A549 (cell line): ENCODE data around the gene UGT1A3. TPM values are rescaled to one million over a fixed set of nuclear protein-coding genes. Genes with fewer than 3 reads are reported as not detected.

Source experiments
- ATAC-seq, 2 experiments: fragments of 200-7000 bp in 1 of 2; fragments of >200 bp in 1 of 2; cut with Nextera tagmentation in 1 of 2; cut with Tn5 transposase in 1 of 2; 3 replicates each; pipeline versions ENCODE4 v1.8.0 to v1.9.1; 2018 to 2020; ENCODE audit warnings: mild to moderate bottlenecking in 1 of 2, moderate library complexity in 1 of 2
- CTCF ChIA-PET: fragments of 300-600 bp; sonication (Branson Sonifier 250); formaldehyde crosslinking; extraction: SDS; loops from one replicate; lab custom pipeline; 2021; ENCODE audit warnings: antibody characterized with exemption, inconsistent platforms; lab: Yijun Ruan, JAX
- POLR2A ChIA-PET: fragments of 350-600 bp; formaldehyde crosslinking; extraction: SDS; loops from one replicate; lab custom pipeline; 2021; ENCODE audit warnings: antibody characterized with exemption, inconsistent platforms; lab: Yijun Ruan, JAX
- DNase-seq, 2 experiments: peaks; one replicate each; pipeline versions ENCODE4 v3.0.0 to v3.0.0-alpha.2; 2011 to 2016; ENCODE audit warnings: low read depth in 1 of 2, low spot score in 1 of 2
- FAIRE-seq: peaks from 2 replicates; lab custom pipeline; 2011; peaks lifted over from hg19 to GRCh38; lab: Jason Lieb, UNC
- H3K27ac ChIP-seq, 2 experiments: fragments of >200 bp; sonication (Bioruptor Twin); formaldehyde crosslinking; 3 replicates each; pipeline ENCODE4 v1.5.1; 2016 to 2017
- H3K4me1 ChIP-seq: fragments of >200 bp; sonication (Bioruptor Twin); formaldehyde crosslinking; 3 replicates; pipeline ENCODE4 v1.6.1; 2016
- H3K4me2 ChIP-seq: fragments of >200 bp; sonication (Bioruptor Twin); formaldehyde crosslinking; 3 replicates; pipeline ENCODE4 v1.6.1; 2016
- H3K4me3 ChIP-seq: fragments of >200 bp; sonication (Bioruptor Twin); formaldehyde crosslinking; 3 replicates; pipeline ENCODE4 v1.5.1; 2016
- H3K9me3 ChIP-seq: fragments of >200 bp; sonication (Bioruptor Twin); formaldehyde crosslinking; 3 replicates; pipeline ENCODE4 v1.6.1; 2016
- BHLHE40 ChIP-seq: IDR thresholded peaks from 2 replicates; pipeline ENCODE4 v1.6.1; 2012; ENCODE audit warnings: low read depth, low read length, inconsistent platforms
- CHD2 ChIP-seq: fragments of 150-350 bp; IDR thresholded peaks from 2 replicates; pipeline ENCODE4 v1.6.1; 2014; ENCODE audit warnings: low read length; ENCODE audit not compliant: partially characterized antibody
- ESRRA ChIP-seq: fragments of 150-350 bp; IDR thresholded peaks from 2 replicates; pipeline ENCODE4 v1.6.1; 2014; ENCODE audit warnings: mild to moderate bottlenecking, low read length, borderline replicate concordance
- FOSB ChIP-seq: fragments of 250-450 bp; sonication (Bioruptor Pico); IDR thresholded peaks from 2 replicates; pipeline ENCODE4 v1.5.0; 2020; ENCODE audit warnings: mild to moderate bottlenecking, moderate library complexity
- HEYL ChIP-seq: fragments of 250-450 bp; sonication (Bioruptor Pico); IDR thresholded peaks from 2 replicates; pipeline ENCODE4 v1.8.0; 2021; ENCODE audit warnings: mild to moderate bottlenecking, moderate library complexity
- HOXA7 ChIP-seq: fragments of 250-450 bp; sonication (Bioruptor Pico); IDR thresholded peaks from 2 replicates; pipeline ENCODE4 v1.5.0; 2020; ENCODE audit warnings: mild to moderate bottlenecking, moderate library complexity
- HOXB5 ChIP-seq: fragments of 250-450 bp; sonication (Bioruptor Pico); IDR thresholded peaks from 2 replicates; pipeline ENCODE4 v1.5.0; 2020; ENCODE audit warnings: mild to moderate bottlenecking, moderate library complexity
- JUNB ChIP-seq: fragments of >200 bp; sonication (Bioruptor Twin); formaldehyde crosslinking; IDR thresholded peaks from 2 replicates; pipeline ENCODE4 v1.6.1; 2016
- KDM1A ChIP-seq: fragments of 200-600 bp; sonication (generic); IDR thresholded peaks from 2 replicates; pipeline ENCODE4 v1.6.1; 2016; ENCODE audit warnings: low read depth, mild to moderate bottlenecking
- KDM5A ChIP-seq: fragments of 200-600 bp; sonication (generic); IDR thresholded peaks from 2 replicates; pipeline ENCODE4 v1.6.1; 2016; ENCODE audit warnings: antibody characterized with exemption, mild to moderate bottlenecking
- NFE2L2 ChIP-seq: fragments of 150-350 bp; conservative IDR thresholded peaks from 2 replicates; pipeline ENCODE4 v1.6.1; 2014; ENCODE audit warnings: low read length
- NR3C1 ChIP-seq: fragments of >200 bp; sonication (Bioruptor Twin); formaldehyde crosslinking; IDR thresholded peaks from 3 replicates; pipeline ENCODE4 v1.6.1; 2017
- POLR2AphosphoS2 ChIP-seq: conservative IDR thresholded peaks from 2 replicates; pipeline ENCODE4 v1.6.1; 2012; ENCODE audit warnings: low read length, improper control_type of control experiment, inconsistent platforms
- RAD21 ChIP-seq, 2 experiments: fragments of >200 bp in 1 of 2; sonication (Bioruptor Twin) in 1 of 2; formaldehyde crosslinking in 1 of 2; IDR thresholded peaks in 1 of 2; conservative IDR thresholded peaks in 1 of 2; 2 replicates in 1 of 2; 3 replicates in 1 of 2; pipeline ENCODE4 v1.6.1; 2012 to 2018; ENCODE audit warnings: inconsistent platforms in 1 of 2
- RCOR1 ChIP-seq: fragments of 150-350 bp; IDR thresholded peaks from 2 replicates; pipeline ENCODE4 v1.6.1; 2014; ENCODE audit warnings: antibody characterized with exemption, low read length, low read depth
- RNF2 ChIP-seq: fragments of 200-600 bp; sonication (generic); IDR thresholded peaks from 2 replicates; pipeline ENCODE4 v1.6.1; 2016; ENCODE audit warnings: low read depth, mild to moderate bottlenecking, antibody characterized with exemption, moderate library complexity, borderline replicate concordance
- ZC3H11A ChIP-seq: fragments of 450-650 bp; IDR thresholded peaks from 2 replicates; pipeline ENCODE4 v1.6.1; 2014; ENCODE audit warnings: antibody characterized with exemption, mild to moderate bottlenecking
- WGBS: methylation state at CpG from one replicate; pipeline ENCODE4 v1.1.6; 2017; ENCODE audit errors: missing lambda C conversion rate; 5-methylcytosine and 5-hydroxymethylcytosine counted together
- polyA plus RNA-seq, 4 experiments: library from polyadenylated mRNA; depleted of rRNA in 3 of 4; stranded (reverse); fragments of >200 nt; fragmentation: RNase III in 1 of 4; extraction: RNeasy Plus Mini Kit Qiagen cat#74134 plus additional on column Dnase treatment in 1 of 4; gene quantifications; 2 replicates in 3 of 4; 3 replicates in 1 of 4; pipeline ENCODE4 v1.2.3, GENCODE V29; 2011 to 2017
- TF ChIP-seq, protein P1 (sequence below): fragments of 250-450 bp; sonication (Bioruptor Pico); IDR thresholded peaks from 2 replicates; pipeline ENCODE4 v1.5.0; 2020; ENCODE audit warnings: low read depth, mild to moderate bottlenecking, moderate library complexity
- TF ChIP-seq, protein P2 (sequence below): fragments of 250-450 bp; sonication (Bioruptor Pico); IDR thresholded peaks from 2 replicates; pipeline ENCODE4 v1.5.0; 2021; ENCODE audit warnings: mild to moderate bottlenecking, moderate library complexity, borderline replicate concordance
- TF ChIP-seq, protein P3 (sequence below): fragments of >200 bp; sonication (Bioruptor Twin); formaldehyde crosslinking; IDR thresholded peaks from 2 replicates; pipeline ENCODE4 v1.6.1; 2016
- TF ChIP-seq, protein P4 (sequence below): IDR thresholded peaks from 2 replicates; pipeline ENCODE4 v1.6.1; 2012
- TF ChIP-seq, protein P5 (sequence below): IDR thresholded peaks from 2 replicates; pipeline ENCODE4 v1.6.1; 2012; ENCODE audit warnings: low read depth, borderline replicate concordance
- TF ChIP-seq, protein P6 (sequence below): IDR thresholded peaks from 2 replicates; pipeline ENCODE4 v1.6.1; 2012
- TF ChIP-seq, protein P7 (sequence below): fragments of 200-600 bp; sonication (generic); IDR thresholded peaks from 2 replicates; pipeline ENCODE4 v1.6.1; 2016; ENCODE audit warnings: antibody characterized with exemption, mild to moderate bottlenecking, moderate library complexity

UGT1A3 gene
- polyA plus RNA-seq, 2 of the 4 experiments (the other 2 are of a cell fraction): 0.23 to 0.39 TPM

DNA sequence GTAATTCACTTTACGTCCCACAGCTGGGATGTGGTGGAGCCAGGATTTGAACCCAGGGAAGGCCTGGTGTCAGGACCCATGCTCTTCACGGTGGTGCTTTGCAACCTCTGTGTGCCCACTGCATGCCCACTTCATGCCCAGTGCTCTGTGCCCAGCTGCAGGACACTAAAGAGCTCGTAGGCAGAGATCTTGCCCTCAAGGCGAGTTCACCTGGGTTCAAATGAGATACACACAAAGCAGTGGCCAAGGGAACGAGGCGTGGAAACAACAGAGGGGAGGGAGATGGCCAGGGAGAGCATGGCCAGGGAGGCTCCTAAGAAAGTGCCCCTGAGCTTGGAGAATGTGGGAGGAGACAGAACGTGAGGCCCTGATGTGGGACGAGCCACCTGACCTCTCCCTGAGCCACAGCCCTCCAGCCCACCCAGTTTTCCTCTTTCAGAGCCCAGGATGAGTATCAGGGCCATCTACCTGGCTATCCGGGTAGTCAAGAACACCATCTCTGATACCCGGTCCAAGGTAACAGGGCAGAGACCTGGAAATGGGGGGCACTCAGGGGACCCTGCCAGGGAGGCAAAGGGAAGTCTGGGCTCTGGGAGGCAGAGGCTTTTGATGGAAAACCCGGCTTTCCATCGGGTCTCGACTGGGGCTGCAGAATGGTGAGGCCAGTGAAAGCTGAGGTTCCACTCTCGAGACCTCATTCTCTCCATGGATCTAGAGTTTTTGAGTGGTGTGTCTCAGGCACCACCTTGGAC lies 69.7 kb downstream of the UGT1A3 start:
- H3K4me3 ChIP-seq: no peak overlapping the region
- peaks cover 8% of the 10 kb centered on the region for H3K4me1 ChIP-seq
- FAIRE-seq (no peak), ATAC-seq (no peak), DNase-seq (no peak)
- CTCF ChIA-PET: interaction anchor here (0.6 to 0.8 kb wide), 2 partner anchors 34 to 456 kb away, joined by 4 read pairs; no protein-coding TSS in a partner anchor
- no peak for TF ChIP-seq HEYL
- no peak for TF ChIP-seq RAD21 (conservative IDR thresholded peaks at IDR 0.05 in 1 of 2, IDR thresholded peaks at IDR 0.05 in 1 of 2)
- no peak for TF ChIP-seq RCOR1
- TF ChIP-seq HOXA7 (CRISPR knock-in tag): no peak
- TF ChIP-seq, protein P1, sequence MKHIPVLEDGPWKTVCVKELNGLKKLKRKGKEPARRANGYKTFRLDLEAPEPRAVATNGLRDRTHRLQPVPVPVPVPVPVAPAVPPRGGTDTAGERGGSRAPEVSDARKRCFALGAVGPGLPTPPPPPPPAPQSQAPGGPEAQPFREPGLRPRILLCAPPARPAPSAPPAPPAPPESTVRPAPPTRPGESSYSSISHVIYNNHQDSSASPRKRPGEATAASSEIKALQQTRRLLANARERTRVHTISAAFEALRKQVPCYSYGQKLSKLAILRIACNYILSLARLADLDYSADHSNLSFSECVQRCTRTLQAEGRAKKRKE (CRISPR knock-in tag): no peak
- TF ChIP-seq, protein P2, sequence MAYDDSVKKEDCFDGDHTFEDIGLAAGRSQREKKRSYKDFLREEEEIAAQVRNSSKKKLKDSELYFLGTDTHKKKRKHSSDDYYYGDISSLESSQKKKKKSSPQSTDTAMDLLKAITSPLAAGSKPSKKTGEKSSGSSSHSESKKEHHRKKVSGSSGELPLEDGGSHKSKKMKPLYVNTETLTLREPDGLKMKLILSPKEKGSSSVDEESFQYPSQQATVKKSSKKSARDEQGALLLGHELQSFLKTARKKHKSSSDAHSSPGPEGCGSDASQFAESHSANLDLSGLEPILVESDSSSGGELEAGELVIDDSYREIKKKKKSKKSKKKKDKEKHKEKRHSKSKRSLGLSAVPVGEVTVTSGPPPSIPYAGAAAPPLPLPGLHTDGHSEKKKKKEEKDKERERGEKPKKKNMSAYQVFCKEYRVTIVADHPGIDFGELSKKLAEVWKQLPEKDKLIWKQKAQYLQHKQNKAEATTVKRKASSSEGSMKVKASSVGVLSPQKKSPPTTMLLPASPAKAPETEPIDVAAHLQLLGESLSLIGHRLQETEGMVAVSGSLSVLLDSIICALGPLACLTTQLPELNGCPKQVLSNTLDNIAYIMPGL (CRISPR knock-in tag): no peak
- TF ChIP-seq RNF2: no peak
- no peak for TF ChIP-seq POLR2AphosphoS2
- TF ChIP-seq, protein P3, sequence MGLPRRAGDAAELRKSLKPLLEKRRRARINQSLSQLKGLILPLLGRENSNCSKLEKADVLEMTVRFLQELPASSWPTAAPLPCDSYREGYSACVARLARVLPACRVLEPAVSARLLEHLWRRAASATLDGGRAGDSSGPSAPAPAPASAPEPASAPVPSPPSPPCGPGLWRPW: no peak
- TF ChIP-seq JUNB: no peak
- TF ChIP-seq, protein P4, sequence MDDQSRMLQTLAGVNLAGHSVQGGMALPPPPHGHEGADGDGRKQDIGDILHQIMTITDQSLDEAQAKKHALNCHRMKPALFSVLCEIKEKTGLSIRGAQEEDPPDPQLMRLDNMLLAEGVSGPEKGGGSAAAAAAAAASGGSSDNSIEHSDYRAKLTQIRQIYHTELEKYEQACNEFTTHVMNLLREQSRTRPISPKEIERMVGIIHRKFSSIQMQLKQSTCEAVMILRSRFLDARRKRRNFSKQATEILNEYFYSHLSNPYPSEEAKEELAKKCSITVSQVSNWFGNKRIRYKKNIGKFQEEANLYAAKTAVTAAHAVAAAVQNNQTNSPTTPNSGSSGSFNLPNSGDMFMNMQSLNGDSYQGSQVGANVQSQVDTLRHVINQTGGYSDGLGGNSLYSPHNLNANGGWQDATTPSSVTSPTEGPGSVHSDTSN: no peak
- TF ChIP-seq ESRRA: no peak
- no peak for TF ChIP-seq ZC3H11A
- H3K9me3 ChIP-seq: no peaks in the 10 kb centered on the region
- WGBS: 77% methylated on average over 13 of the region's 14 CpGs
- 0 out of 6 replicates have a peak overlapping the region, but pooled peaks of 1 of the 2 experiments have one; percentile 0 for H3K27ac ChIP-seq
- H3K4me2 ChIP-seq: no peak overlapping the region
- POLR2A ChIA-PET: no interaction called here

DNA sequence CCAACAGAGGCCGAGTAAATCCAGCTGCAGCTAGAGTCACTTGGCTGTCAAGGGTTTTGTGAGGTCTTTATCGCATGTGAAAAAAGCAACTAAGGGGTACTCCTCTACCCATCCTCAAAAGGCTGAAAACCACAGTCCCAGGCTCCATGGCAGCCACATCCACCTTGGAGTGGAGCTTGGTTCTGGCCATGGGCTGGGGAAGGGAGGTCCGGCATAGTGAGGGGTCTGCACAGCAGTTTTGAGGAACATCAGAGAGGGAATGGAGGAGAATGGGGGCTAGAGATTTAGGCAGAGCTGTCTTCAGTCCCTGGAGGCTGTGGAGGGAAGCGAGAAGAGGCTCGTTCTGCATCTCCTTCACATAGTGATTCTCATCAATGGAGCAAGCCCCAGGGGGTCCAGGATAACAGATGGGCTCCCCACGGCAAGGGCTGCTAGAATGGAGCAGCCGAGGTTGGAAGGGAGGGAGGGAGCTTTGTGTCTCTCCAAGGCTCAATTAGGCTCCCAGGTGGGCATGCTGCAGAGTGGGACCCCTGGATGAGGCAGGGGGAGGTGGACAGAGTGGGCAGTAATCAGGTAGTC lies 70.3 kb downstream of the UGT1A3 start:
- H3K4me3 ChIP-seq: no peak overlapping the region
- no peaks in the 10 kb centered on the region for H3K9me3 ChIP-seq
- FAIRE-seq (no peak), DNase-seq (no peak), ATAC-seq (no peak)
- WGBS: 66% methylated on average over 7 of the region's 7 CpGs
- CTCF ChIA-PET: interaction anchor here (0.6 to 0.8 kb wide), 2 partner anchors 33 to 457 kb away, joined by 4 read pairs; no protein-coding TSS in a partner anchor
- no peak overlapping the region for H3K4me2 ChIP-seq
- POLR2A ChIA-PET: no interaction called here
- H3K27ac ChIP-seq: peak overlapping the region in 1 of 2 experiments; percentile 34; a peak in 1 of 6 replicates
- H3K4me1 ChIP-seq: peaks cover 8% of the 10 kb centered on the region
- no peak for TF ChIP-seq BHLHE40
- TF ChIP-seq, protein P2 (CRISPR knock-in tag): no peak
- TF ChIP-seq NR3C1: no peak
- TF ChIP-seq KDM1A: no peak
- no peak for TF ChIP-seq POLR2AphosphoS2
- TF ChIP-seq, protein P5, sequence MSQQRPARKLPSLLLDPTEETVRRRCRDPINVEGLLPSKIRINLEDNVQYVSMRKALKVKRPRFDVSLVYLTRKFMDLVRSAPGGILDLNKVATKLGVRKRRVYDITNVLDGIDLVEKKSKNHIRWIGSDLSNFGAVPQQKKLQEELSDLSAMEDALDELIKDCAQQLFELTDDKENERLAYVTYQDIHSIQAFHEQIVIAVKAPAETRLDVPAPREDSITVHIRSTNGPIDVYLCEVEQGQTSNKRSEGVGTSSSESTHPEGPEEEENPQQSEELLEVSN: no peak
- no peak for TF ChIP-seq ZC3H11A
- TF ChIP-seq HOXB5 (CRISPR knock-in tag): no peak
- no peak for TF ChIP-seq FOSB (CRISPR knock-in tag)
- TF ChIP-seq, protein P6, sequence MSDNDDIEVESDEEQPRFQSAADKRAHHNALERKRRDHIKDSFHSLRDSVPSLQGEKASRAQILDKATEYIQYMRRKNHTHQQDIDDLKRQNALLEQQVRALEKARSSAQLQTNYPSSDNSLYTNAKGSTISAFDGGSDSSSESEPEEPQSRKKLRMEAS: no peak
- no peak for TF ChIP-seq NFE2L2
- no peak for TF ChIP-seq HOXA7 (CRISPR knock-in tag)
- no peak for TF ChIP-seq KDM5A
- TF ChIP-seq CHD2: no peak
- TF ChIP-seq, protein P7, sequence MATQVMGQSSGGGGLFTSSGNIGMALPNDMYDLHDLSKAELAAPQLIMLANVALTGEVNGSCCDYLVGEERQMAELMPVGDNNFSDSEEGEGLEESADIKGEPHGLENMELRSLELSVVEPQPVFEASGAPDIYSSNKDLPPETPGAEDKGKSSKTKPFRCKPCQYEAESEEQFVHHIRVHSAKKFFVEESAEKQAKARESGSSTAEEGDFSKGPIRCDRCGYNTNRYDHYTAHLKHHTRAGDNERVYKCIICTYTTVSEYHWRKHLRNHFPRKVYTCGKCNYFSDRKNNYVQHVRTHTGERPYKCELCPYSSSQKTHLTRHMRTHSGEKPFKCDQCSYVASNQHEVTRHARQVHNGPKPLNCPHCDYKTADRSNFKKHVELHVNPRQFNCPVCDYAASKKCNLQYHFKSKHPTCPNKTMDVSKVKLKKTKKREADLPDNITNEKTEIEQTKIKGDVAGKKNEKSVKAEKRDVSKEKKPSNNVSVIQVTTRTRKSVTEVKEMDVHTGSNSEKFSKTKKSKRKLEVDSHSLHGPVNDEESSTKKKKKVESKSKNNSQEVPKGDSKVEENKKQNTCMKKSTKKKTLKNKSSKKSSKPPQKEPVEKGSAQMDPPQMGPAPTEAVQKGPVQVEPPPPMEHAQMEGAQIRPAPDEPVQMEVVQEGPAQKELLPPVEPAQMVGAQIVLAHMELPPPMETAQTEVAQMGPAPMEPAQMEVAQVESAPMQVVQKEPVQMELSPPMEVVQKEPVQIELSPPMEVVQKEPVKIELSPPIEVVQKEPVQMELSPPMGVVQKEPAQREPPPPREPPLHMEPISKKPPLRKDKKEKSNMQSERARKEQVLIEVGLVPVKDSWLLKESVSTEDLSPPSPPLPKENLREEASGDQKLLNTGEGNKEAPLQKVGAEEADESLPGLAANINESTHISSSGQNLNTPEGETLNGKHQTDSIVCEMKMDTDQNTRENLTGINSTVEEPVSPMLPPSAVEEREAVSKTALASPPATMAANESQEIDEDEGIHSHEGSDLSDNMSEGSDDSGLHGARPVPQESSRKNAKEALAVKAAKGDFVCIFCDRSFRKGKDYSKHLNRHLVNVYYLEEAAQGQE: no peak
